Endodermal cell (in vitro differentiated cells): ENCODE results near the gene ETV6. TPM values are rescaled to one million over a fixed set of nuclear protein-coding genes. Genes with fewer than 3 reads are reported as not detected.

Source experiments
- DNase-seq: peaks from one replicate; pipeline ENCODE4 v3.0.0-alpha.2; 2017
- H3K27ac ChIP-seq: 2 replicates; pipeline ENCODE4 v1.5.1; 2013; ENCODE audit warnings: mild to moderate bottlenecking, low read depth, low read length, moderate library complexity
- H3K27me3 ChIP-seq: 2 replicates; pipeline ENCODE4 v1.6.1; 2013; ENCODE audit warnings: mild to moderate bottlenecking, low read length, moderate library complexity; ENCODE audit not compliant: insufficient read depth, control insufficient read depth, poor library complexity, severe bottlenecking
- H3K36me3 ChIP-seq: 2 replicates; pipeline ENCODE4 v1.7.0; 2013; ENCODE audit warnings: mild to moderate bottlenecking, low read length, moderate library complexity; ENCODE audit not compliant: control insufficient read depth, insufficient read depth
- H3K4me1 ChIP-seq: one replicate; pipeline ENCODE4 v1.7.0; 2013; ENCODE audit warnings: low read length; ENCODE audit not compliant: control insufficient read depth, insufficient read depth
- H3K4me3 ChIP-seq: 2 replicates; pipeline ENCODE4 v1.5.1; 2013; ENCODE audit warnings: mild to moderate bottlenecking, low read length, moderate library complexity
- H3K9ac ChIP-seq: 2 replicates; pipeline ENCODE4 v1.6.1; 2013; ENCODE audit warnings: mild to moderate bottlenecking, low read length, moderate library complexity; ENCODE audit not compliant: poor library complexity, severe bottlenecking; ENCODE audit errors: extremely low read depth
- H3K9me3 ChIP-seq: 2 replicates; pipeline ENCODE4 v1.6.1; 2013; ENCODE audit warnings: mild to moderate bottlenecking, low read length, moderate library complexity; ENCODE audit not compliant: control insufficient read depth
- H3K27ac Mint-ChIP-seq: 2 replicates; pipeline ENCODE4 v1.8.0; 2020; ENCODE audit warnings: mixed read lengths
- H3K27me3 Mint-ChIP-seq: 2 replicates; pipeline ENCODE4 v1.8.0; 2021; ENCODE audit warnings: mild to moderate bottlenecking, mixed read lengths; ENCODE audit not compliant: insufficient read depth
- H3K36me3 Mint-ChIP-seq: 2 replicates; pipeline ENCODE4 v1.8.0; 2020; ENCODE audit warnings: low read depth, mixed read lengths
- H3K4me1 Mint-ChIP-seq: 2 replicates; pipeline ENCODE4 v1.8.0; 2020; ENCODE audit warnings: mixed read lengths
- H3K4me3 Mint-ChIP-seq: 2 replicates; pipeline ENCODE4 v1.8.0; 2020; ENCODE audit warnings: mild to moderate bottlenecking, moderate library complexity, mixed read lengths
- H3K9me3 Mint-ChIP-seq: 2 replicates; pipeline ENCODE4 v1.8.0; 2020; ENCODE audit warnings: mild to moderate bottlenecking, mixed read lengths
- WGBS, 2 experiments: methylation state at CpG; one replicate each; pipeline versions ENCODE4 v1.1.5 to v1.1.7; 2013; ENCODE audit warnings: missing lambda C conversion rate in 2 of 2, mixed read lengths in 1 of 2; ENCODE audit not compliant: insufficient coverage in 1 of 2, insufficient read length in 1 of 2; 5-methylcytosine and 5-hydroxymethylcytosine counted together
- total RNA-seq, 2 donors: library from RNA; stranded (reverse); fragmentation: NEBNext Ultra II Directional in 1 of 2; extraction: Animal tissue kit (Norgen Biotek cat#: 25700) in 1 of 2; gene quantifications; 2 replicates in 1 of 2; 3 replicates in 1 of 2; pipeline ENCODE4 v1.2.1, GENCODE V29; 2021
- TF ChIP-seq, protein P1 (sequence below): fragments of 200-600 bp; sonication (generic); conservative IDR thresholded peaks from 2 replicates; pipeline ENCODE4 v1.5.0; 2021; ENCODE audit warnings: antibody characterized with exemption, mild to moderate bottlenecking

Gene ETV6
- total RNA-seq, 2 donors from 2014 or later = 9.3 to 22.1 TPM

GRCh38 chr12:11746940-11747716 lies 97.7 kb downstream of the ETV6 start:
- Mint-ChIP-seq H3K36me3 (no peaks in the 10 kb centered on the region), H3K27ac (no peak overlapping the region), H3K4me3 (no peak overlapping the region), H3K9me3 (no peaks in the 10 kb centered on the region), H3K27me3 (peaks cover 11% of the 10 kb centered on the region), H3K4me1 (peaks cover 38% of the 10 kb centered on the region)
- peaks cover 11% of the 10 kb centered on the region for H3K4me1 ChIP-seq
- no peak overlapping the region for H3K4me3 ChIP-seq
- H3K9me3 ChIP-seq = no peaks in the 10 kb centered on the region
- H3K27me3 ChIP-seq = no peaks in the 10 kb centered on the region
- DNase-seq = no peak
- H3K9ac ChIP-seq = no peak overlapping the region
- H3K27ac ChIP-seq = no peak overlapping the region
- WGBS, 2 experiments = 95 to 96% methylated on average over 3 to 7 of the region's 7 CpGs
- no peaks in the 10 kb centered on the region for H3K36me3 ChIP-seq
- TF ChIP-seq, protein P1, sequence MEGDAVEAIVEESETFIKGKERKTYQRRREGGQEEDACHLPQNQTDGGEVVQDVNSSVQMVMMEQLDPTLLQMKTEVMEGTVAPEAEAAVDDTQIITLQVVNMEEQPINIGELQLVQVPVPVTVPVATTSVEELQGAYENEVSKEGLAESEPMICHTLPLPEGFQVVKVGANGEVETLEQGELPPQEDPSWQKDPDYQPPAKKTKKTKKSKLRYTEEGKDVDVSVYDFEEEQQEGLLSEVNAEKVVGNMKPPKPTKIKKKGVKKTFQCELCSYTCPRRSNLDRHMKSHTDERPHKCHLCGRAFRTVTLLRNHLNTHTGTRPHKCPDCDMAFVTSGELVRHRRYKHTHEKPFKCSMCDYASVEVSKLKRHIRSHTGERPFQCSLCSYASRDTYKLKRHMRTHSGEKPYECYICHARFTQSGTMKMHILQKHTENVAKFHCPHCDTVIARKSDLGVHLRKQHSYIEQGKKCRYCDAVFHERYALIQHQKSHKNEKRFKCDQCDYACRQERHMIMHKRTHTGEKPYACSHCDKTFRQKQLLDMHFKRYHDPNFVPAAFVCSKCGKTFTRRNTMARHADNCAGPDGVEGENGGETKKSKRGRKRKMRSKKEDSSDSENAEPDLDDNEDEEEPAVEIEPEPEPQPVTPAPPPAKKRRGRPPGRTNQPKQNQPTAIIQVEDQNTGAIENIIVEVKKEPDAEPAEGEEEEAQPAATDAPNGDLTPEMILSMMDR = no peak

- no peak for DNase-seq
- H3K27ac ChIP-seq = no peak overlapping the region
- no peaks in the 10 kb centered on the region for H3K27me3 ChIP-seq
- TF ChIP-seq, protein P1 = no peak
- Mint-ChIP-seq H3K27me3 (peaks cover 12% of the 10 kb centered on the region), H3K4me1 (peaks cover 43% of the 10 kb centered on the region), H3K9me3 (no peaks in the 10 kb centered on the region), H3K4me3 (no peak overlapping the region), H3K36me3 (no peaks in the 10 kb centered on the region), H3K27ac (no peak overlapping the region)
- no peaks in the 10 kb centered on the region for H3K9me3 ChIP-seq
- WGBS, 2 experiments = 91 to 100% methylated on average over 3 of the region's 3 CpGs
- H3K9ac ChIP-seq = no peak overlapping the region
- H3K36me3 ChIP-seq = no peaks in the 10 kb centered on the region
- peaks cover 12% of the 10 kb centered on the region for H3K4me1 ChIP-seq
- no peak overlapping the region for H3K4me3 ChIP-seq
Measured at GRCh38 chr12:11747969-11748368, 98.5 kb downstream of the ETV6 start.

DNA sequence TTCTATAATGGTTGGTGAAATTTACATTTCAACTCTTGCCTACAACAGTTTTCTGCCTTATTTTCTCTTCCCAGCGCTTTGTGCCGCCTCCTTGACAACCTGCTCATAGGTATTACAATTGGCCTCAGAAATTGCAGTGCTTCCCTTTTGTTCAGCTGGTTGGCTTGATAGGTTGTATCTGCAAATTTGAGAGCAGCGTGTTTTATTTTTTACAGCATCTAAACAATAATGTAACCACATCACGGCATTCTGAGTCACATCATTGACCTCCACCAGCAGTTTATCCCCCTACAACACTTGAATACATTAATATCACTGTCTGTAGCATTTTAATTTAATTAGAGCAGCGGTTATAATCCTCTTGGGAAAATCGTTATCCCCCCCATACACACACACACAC lies 99.4 kb downstream of the ETV6 start:
- no peak overlapping the region for H3K4me3 ChIP-seq
- TF ChIP-seq, protein P1 = no peak
- peaks cover 43% of the 10 kb centered on the region for H3K4me1 Mint-ChIP-seq
- H3K4me3 Mint-ChIP-seq = no peak overlapping the region
- peaks cover 21% of the 10 kb centered on the region for H3K27me3 Mint-ChIP-seq
- DNase-seq = no peak
- H3K9me3 ChIP-seq = no peaks in the 10 kb centered on the region
- no peak overlapping the region for H3K9ac ChIP-seq
- H3K27ac ChIP-seq = no peak overlapping the region
- no peaks in the 10 kb centered on the region for H3K36me3 ChIP-seq
- peaks cover 1% of the 10 kb centered on the region for H3K27me3 ChIP-seq
- peaks cover 20% of the 10 kb centered on the region for H3K4me1 ChIP-seq
- H3K27ac Mint-ChIP-seq = no peak overlapping the region
- H3K36me3 Mint-ChIP-seq = no peaks in the 10 kb centered on the region
- WGBS, 2 experiments = 94 to 100% methylated on average over 3 to 6 of the region's 6 CpGs
- H3K9me3 Mint-ChIP-seq = no peaks in the 10 kb centered on the region
